Neural progenitor cell (in vitro differentiated cells): ENCODE measurements around the gene HOXA13.

Experiments
- CTCF ChIP-seq: fragments of 200-600 bp; sonication (generic); IDR thresholded peaks from 2 replicates; pipeline ENCODE4 v1.5.1; 2017; ENCODE audit warnings: antibody characterized with exemption, mild to moderate bottlenecking
- EZH2phosphoT487 ChIP-seq: fragments of 200-600 bp; sonication (generic); IDR thresholded peaks from 2 replicates; pipeline ENCODE4 v1.6.1; 2017; ENCODE audit warnings: antibody characterized with exemption

GRCh38 chr7:27207348-27207985, 7.6 kb upstream of the HOXA13 start:
- TF ChIP-seq CTCF (no peak), EZH2phosphoT487 (no peak)
